Activated CD4-positive, alpha-beta T cell treated with anti-CD3 and anti-CD28 coated beads, Interleukin-2, amount 50 U/mL, for 1 hour (primary cell): ENCODE measurements around the gene TSG101.

Source experiments
- DNase-seq: peaks from one replicate; pipeline ENCODE4 v3.0.0-alpha.2; 2020

The TSG101 gene

GRCh38 chr11:18492888-18493287, 33.9 kb downstream of the TSG101 start:
- no peak for DNase-seq

- no peak for DNase-seq
Observed at GRCh38 chr11:18491924-18492323, 34.8 kb downstream of the TSG101 start.

- DNase-seq = no peak
Observed at GRCh38 chr11:18490736-18491485, 35.8 kb downstream of the TSG101 start.

GRCh38 chr11:18490319-18490718, 36.4 kb downstream of the TSG101 start:
- DNase-seq = no peak

GRCh38 chr11:18485913-18486528, 40.7 kb downstream of the TSG101 start:
- no peak for DNase-seq

GRCh38 chr11:18479063-18479462, 47.7 kb downstream of the TSG101 start:
- no peak for DNase-seq

- no peak for DNase-seq
Observed at GRCh38 chr11:18472587-18472986, 54.2 kb downstream of the TSG101 start.

GRCh38 chr11:18471995-18472394, 54.7 kb downstream of the TSG101 start:
- no peak for DNase-seq

- DNase-seq = no peak
Observed at GRCh38 chr11:18468961-18469360, 57.8 kb downstream of the TSG101 start.

- DNase-seq = no peak
Observed at GRCh38 chr11:18468059-18468458, 58.7 kb downstream of the TSG101 start.

GRCh38 chr11:18466402-18466801, 60.3 kb downstream of the TSG101 start:
- no peak for DNase-seq

GRCh38 chr11:18463439-18463838, 63.3 kb downstream of the TSG101 start:
- no peak for DNase-seq

GRCh38 chr11:18461909-18462308, 64.8 kb downstream of the TSG101 start:
- no peak for DNase-seq

- DNase-seq = no peak
Observed at GRCh38 chr11:18459634-18460033, 67.1 kb downstream of the TSG101 start.

- no peak for DNase-seq
Observed at GRCh38 chr11:18457450-18457849, 69.3 kb downstream of the TSG101 start.

GRCh38 chr11:18455686-18456372, 70.9 kb downstream of the TSG101 start, which contains the start of gene LDHAL6A:
TSS of gene LDHAL6A (plus strand) at chr11:18455856. CDS start at chr11:18456681, 825 bp downstream.
- no peak for DNase-seq

- DNase-seq = no peak
Observed at GRCh38 chr11:18452927-18453326, 73.8 kb downstream of the TSG101 start.

GRCh38 chr11:18449251-18449650, 77.5 kb downstream of the TSG101 start:
- DNase-seq = no peak

GRCh38 chr11:18438691-18439090, 88.1 kb downstream of the TSG101 start:
- DNase-seq = no peak
